ENCODE results near the gene CARD18.

The CARD18 gene

DNA sequence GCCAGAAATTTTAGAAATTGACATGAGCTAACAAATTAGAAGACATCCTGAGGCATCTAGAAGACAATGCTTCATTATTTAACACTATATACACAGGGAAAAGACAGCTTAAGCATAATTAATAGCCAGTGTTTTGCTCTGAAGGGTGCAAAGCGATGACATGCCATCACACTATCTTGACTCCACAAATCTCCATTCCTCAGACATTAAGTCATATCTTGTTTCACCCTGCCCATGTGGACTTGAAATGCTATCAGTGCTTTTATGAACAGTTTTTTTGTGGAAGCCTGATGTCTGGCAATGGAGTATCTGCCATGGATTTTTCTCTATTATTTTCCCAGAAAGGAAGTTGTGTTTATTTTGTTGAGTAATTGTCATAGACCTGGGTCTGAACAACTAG lies 2.3 kb downstream of the CARD18 start:
- no peak overlapping the region for H3K9ac ChIP-seq (ENCODE audit: low read length in 2 of 2)
- H3K27ac ChIP-seq (ENCODE audit: low read length), result no peak overlapping the region
- no peak overlapping the region for H3K4me3 ChIP-seq (ENCODE audit: low read length in 2 of 2)
- H3K27me3 ChIP-seq (ENCODE audit: control insufficient read depth in 1 of 2, insufficient read depth in 2 of 2, low read length in 2 of 2), result no peaks in the 10 kb centered on the region
- H3K36me3 ChIP-seq (ENCODE audit: control insufficient read depth in 2 of 2, insufficient read depth in 2 of 2, low read length in 2 of 2), result no peaks in the 10 kb centered on the region
- no peaks in the 10 kb centered on the region for H3K4me1 ChIP-seq (ENCODE audit: control insufficient read depth, insufficient read depth, low read length)
- no peaks in the 10 kb centered on the region for H3K9me3 ChIP-seq (ENCODE audit: control insufficient read depth in 2 of 2, low read length in 2 of 2)

DNA sequence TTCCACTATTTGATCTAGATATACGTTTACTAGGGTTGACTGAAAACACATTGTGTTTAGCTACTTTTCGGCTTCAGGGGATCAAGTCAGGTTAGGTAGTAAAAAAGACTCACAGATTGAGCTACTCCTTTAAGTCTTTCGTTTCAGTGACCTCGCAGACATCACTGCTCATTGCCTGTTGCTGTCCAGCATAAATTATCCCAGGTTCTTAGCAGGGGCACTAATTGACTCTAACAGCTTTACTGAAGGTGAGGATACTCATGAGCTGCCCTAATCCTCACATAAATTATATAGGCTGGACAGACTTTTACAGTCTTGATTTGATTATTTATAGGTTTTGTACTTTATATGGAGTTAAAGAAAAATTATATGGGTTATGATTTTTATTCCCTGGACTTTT lies 3.7 kb downstream of the CARD18 start:
- Histone ChIP-seq H3K4me3 (ENCODE audit: low read length in 2 of 2) (no peak overlapping the region), H3K27ac (ENCODE audit: low read length) (no peak overlapping the region), H3K27me3 (ENCODE audit: control insufficient read depth in 1 of 2, insufficient read depth in 2 of 2, low read length in 2 of 2) (no peaks in the 10 kb centered on the region), H3K36me3 (ENCODE audit: control insufficient read depth in 2 of 2, insufficient read depth in 2 of 2, low read length in 2 of 2) (no peaks in the 10 kb centered on the region), H3K9ac (ENCODE audit: low read length in 2 of 2) (no peak overlapping the region), H3K9me3 (ENCODE audit: control insufficient read depth in 2 of 2, low read length in 2 of 2) (peaks cover 0 to 5% of the 10 kb centered on the region in 2 donors), H3K4me1 (ENCODE audit: control insufficient read depth, insufficient read depth, low read length) (no peaks in the 10 kb centered on the region)

DNA sequence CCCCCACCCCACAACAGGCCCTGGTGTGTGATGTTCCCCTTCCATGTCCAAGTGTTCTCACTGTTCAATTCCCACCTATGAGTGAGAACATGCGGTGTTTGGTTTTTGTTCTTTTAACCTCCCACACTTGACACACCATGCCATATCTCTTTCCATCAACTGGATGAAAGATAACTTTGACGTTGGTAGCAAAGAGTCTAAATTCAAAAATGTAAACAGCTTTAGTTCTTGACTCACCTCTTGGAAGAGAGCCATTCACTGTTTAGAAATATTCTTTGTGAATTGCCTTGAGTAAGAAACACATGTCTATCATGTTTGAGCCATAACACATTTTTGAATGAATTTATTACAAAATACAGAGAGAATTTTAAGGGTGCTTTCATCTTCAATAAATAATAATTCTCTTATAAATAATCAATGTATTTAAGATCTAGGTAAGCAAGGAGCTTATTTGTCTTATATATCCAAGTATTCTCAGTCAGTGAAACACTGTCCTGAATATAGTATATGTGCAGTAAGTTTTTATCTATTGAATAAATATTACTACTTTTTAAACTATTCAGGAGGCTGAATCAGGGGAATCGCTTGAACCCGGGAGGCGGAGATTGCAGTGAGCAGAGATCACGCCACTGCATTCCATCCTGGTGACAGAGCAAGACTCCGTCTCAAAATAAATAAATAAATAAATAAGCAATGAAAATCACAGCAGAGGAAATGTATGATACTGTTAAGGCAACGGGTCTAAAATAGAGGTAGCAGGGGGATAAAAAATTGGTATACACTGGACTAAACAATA lies 6.7 kb downstream of the CARD18 start:
- Histone ChIP-seq H3K27ac (ENCODE audit: low read length) (no peak overlapping the region), H3K4me1 (ENCODE audit: control insufficient read depth, insufficient read depth, low read length) (no peaks in the 10 kb centered on the region), H3K4me3 (ENCODE audit: low read length in 2 of 2) (no peak overlapping the region), H3K27me3 (ENCODE audit: control insufficient read depth in 1 of 2, insufficient read depth in 2 of 2, low read length in 2 of 2) (no peaks in the 10 kb centered on the region), H3K9ac (ENCODE audit: low read length in 2 of 2) (no peak overlapping the region), H3K9me3 (ENCODE audit: control insufficient read depth in 2 of 2, low read length in 2 of 2) (peaks cover 0 to 5% of the 10 kb centered on the region in 2 donors), H3K36me3 (ENCODE audit: control insufficient read depth in 2 of 2, insufficient read depth in 2 of 2, low read length in 2 of 2) (no peaks in the 10 kb centered on the region)

DNA sequence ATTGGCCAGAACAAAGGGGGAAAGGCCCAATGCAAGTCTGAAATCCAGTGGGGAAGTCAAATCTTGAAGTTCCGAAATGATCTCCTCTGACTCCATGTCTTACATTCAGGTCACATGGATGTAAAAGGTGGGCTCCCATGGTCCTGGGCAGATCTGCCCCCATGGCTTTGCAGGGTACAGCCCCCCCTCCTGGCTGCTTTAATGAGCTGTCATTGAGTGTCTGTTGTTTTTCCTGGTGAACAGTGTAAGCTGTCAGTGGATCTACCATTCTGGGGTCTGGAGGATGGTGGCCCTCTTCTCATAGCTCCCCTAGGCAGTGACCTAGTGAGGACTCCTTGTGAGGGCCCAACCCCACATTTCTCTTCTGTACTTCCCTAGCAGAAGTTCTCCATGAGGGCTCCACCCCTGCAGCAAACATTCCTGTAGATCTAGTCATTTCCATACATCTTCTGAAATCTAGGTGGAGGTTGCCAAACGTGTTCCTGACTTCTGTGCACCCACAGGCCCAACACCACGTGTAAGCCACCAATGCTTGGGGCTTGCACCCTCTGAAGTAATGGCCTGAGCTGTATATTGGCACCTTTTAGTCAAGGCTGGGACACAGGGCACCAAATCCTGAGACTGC lies 9.3 kb downstream of the CARD18 start:
- H3K4me3 ChIP-seq (ENCODE audit: low read length in 2 of 2), result no peak overlapping the region

DNA sequence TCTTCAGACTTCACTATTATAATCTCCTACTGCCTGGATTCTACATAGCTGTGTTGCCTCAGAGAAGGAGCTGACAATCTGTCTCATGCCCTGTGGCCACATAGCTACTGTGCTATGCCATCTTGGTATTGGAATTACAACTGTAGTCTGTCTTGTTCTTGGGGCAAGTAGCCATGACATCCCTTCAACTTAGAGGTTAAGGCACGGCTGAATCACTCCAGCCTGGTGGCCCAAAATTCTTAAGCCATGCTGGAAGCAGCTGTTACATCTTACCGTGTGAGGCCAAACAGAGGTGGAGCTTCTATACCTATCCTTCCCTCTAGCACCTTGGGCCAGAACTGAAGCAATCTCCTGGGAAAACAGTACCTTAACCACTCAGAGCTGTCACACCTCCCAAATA lies 14.8 kb downstream of the CARD18 start:
- H3K27ac ChIP-seq (ENCODE audit: low read length), result no peak overlapping the region
- H3K4me3 ChIP-seq (ENCODE audit: low read length in 2 of 2), result no peak overlapping the region
- no peaks in the 10 kb centered on the region for H3K36me3 ChIP-seq (ENCODE audit: control insufficient read depth in 2 of 2, insufficient read depth in 2 of 2, low read length in 2 of 2)
- H3K9ac ChIP-seq (ENCODE audit: low read length in 2 of 2), result no peak overlapping the region
- no peaks in the 10 kb centered on the region for H3K9me3 ChIP-seq (ENCODE audit: control insufficient read depth in 2 of 2, low read length in 2 of 2)
- H3K4me1 ChIP-seq (ENCODE audit: control insufficient read depth, insufficient read depth, low read length), result no peaks in the 10 kb centered on the region
- H3K27me3 ChIP-seq (ENCODE audit: control insufficient read depth in 1 of 2, insufficient read depth in 2 of 2, low read length in 2 of 2), result no peaks in the 10 kb centered on the region

More for the DNA sequence above, 9.3 kb downstream of the CARD18 start:
- H3K36me3 ChIP-seq (ENCODE audit: control insufficient read depth in 2 of 2, insufficient read depth in 2 of 2, low read length in 2 of 2), result no peaks in the 10 kb centered on the region
- H3K27ac ChIP-seq (ENCODE audit: low read length), result no peak overlapping the region
- no peak overlapping the region for H3K9ac ChIP-seq (ENCODE audit: low read length in 2 of 2)
- H3K9me3 ChIP-seq (ENCODE audit: control insufficient read depth in 2 of 2, low read length in 2 of 2), result peaks cover 0 to 5% of the 10 kb centered on the region in 2 donors
- H3K4me1 ChIP-seq (ENCODE audit: control insufficient read depth, insufficient read depth, low read length), result no peaks in the 10 kb centered on the region
- no peaks in the 10 kb centered on the region for H3K27me3 ChIP-seq (ENCODE audit: control insufficient read depth in 1 of 2, insufficient read depth in 2 of 2, low read length in 2 of 2)

DNA sequence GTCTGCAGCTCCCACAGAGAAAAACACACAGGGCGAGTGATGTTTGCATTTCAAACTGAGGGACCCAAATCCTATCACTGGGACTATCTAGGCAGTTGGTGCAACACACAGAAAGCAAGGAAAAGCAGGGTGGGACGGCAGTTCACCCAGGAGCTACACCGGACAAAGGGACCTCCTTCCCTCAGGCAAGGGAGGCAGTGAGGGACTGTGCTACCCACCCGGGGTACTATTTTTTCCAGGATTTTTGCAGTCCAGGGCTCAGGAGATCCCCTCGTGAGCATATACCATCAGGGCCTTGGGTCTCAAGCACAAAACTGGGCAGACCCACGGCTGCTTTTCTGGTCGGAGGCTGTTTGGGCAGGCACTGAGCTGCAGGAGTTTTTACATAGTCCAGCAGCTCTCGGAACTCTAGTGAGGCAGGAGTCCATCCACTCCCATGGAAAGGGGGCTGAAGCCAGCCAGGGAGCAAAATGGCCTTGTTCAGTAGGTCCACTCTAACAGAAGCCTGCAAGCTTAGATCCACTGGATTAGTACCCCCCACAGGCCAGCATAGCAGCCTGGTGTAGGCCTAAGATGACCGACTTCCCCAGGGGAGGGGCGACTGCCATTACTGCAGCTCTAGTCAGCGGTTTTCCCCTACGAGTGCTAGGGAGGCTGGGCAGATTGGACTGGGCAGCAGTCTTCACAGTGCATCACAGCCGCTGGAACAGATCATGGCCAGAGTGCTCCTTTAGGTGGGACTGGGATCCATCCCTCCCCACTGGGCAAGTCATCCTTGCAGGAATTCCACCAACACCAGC lies 28.2 kb downstream of the CARD18 start:
- H3K27ac ChIP-seq (ENCODE audit: low read length), result no peak overlapping the region
- no peak overlapping the region for H3K4me3 ChIP-seq (ENCODE audit: low read length in 2 of 2)
- no peak overlapping the region for H3K9ac ChIP-seq (ENCODE audit: low read length in 2 of 2)
- no peaks in the 10 kb centered on the region for H3K36me3 ChIP-seq (ENCODE audit: control insufficient read depth in 2 of 2, insufficient read depth in 2 of 2, low read length in 2 of 2)
- H3K9me3 ChIP-seq (ENCODE audit: control insufficient read depth in 2 of 2, low read length in 2 of 2), result no peaks in the 10 kb centered on the region
- no peaks in the 10 kb centered on the region for H3K4me1 ChIP-seq (ENCODE audit: control insufficient read depth, insufficient read depth, low read length)
- no peaks in the 10 kb centered on the region for H3K27me3 ChIP-seq (ENCODE audit: control insufficient read depth in 1 of 2, insufficient read depth in 2 of 2, low read length in 2 of 2)

DNA sequence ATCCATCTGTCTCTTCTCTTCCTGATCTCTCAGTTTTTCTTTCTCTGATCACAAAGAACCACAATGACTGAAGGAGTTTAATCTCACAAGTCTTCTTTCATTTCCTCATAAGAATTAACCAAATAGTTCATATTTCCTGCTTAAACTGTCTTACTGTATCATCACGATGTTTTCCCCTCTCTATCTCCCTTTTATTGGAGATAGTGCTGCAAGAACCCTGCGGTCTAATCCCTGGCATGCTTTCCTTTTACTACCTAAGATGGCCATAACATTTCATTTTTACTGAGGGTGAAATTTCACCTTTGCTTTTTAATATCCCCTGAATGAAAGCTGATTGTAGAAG lies 28.9 kb downstream of the CARD18 start:
- no peaks in the 10 kb centered on the region for H3K4me1 ChIP-seq (ENCODE audit: control insufficient read depth, insufficient read depth, low read length)

DNA sequence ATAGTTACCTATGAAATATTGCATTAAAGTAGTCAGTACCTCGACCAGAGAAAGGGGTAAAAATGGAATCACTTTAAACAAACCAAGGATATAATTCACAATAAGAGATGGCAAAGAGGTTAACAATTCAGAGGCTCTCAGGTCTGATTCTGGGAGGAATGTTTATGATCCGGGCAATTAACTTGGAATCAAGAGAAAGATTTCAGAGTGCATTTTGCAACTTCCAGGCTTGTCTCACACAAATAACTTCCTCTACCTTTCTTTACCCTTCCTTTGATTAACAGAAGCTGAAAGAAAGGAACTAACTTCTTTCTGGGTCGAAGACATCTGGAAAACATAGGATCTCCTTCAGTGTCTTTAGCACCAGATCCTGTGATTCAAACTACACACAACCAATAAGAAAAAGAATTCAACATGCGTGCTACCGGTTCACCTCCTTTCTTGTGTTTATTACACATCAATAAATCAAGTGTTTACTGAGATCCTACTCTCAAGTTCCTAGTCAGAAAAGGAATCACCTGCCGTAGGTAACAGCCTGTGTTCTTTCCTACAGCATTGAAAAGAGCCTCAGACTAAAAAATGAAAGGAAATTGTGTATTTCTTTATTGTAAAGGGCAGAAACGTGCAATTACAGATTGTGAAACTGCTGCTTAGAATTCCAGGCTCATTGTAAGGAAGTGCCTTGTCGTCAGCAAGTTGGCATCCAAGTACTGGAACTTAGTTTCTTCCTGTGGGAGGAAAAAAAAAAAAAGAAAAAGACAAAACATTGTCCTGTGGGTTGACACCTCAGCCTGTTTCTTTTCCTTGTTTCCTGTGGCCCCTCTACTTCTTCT lies 29.5 kb downstream of the CARD18 start:
- H3K9me3 ChIP-seq (ENCODE audit: control insufficient read depth in 2 of 2, low read length in 2 of 2), result no peaks in the 10 kb centered on the region
- H3K4me1 ChIP-seq (ENCODE audit: control insufficient read depth, insufficient read depth, low read length), result no peaks in the 10 kb centered on the region
- no peak overlapping the region for H3K27ac ChIP-seq (ENCODE audit: low read length)
- no peak overlapping the region for H3K4me3 ChIP-seq (ENCODE audit: low read length in 2 of 2)
- no peaks in the 10 kb centered on the region for H3K27me3 ChIP-seq (ENCODE audit: control insufficient read depth in 1 of 2, insufficient read depth in 2 of 2, low read length in 2 of 2)
- H3K36me3 ChIP-seq (ENCODE audit: control insufficient read depth in 2 of 2, insufficient read depth in 2 of 2, low read length in 2 of 2), result no peaks in the 10 kb centered on the region
- no peak overlapping the region for H3K9ac ChIP-seq (ENCODE audit: low read length in 2 of 2)

More for the DNA sequence above, 28.9 kb downstream of the CARD18 start:
- H3K9ac ChIP-seq (ENCODE audit: low read length in 2 of 2), result no peak overlapping the region
- H3K27ac ChIP-seq (ENCODE audit: low read length), result no peak overlapping the region
- no peak overlapping the region for H3K4me3 ChIP-seq (ENCODE audit: low read length in 2 of 2)
- no peaks in the 10 kb centered on the region for H3K36me3 ChIP-seq (ENCODE audit: control insufficient read depth in 2 of 2, insufficient read depth in 2 of 2, low read length in 2 of 2)
- H3K9me3 ChIP-seq (ENCODE audit: control insufficient read depth in 2 of 2, low read length in 2 of 2), result no peaks in the 10 kb centered on the region
- H3K27me3 ChIP-seq (ENCODE audit: control insufficient read depth in 1 of 2, insufficient read depth in 2 of 2, low read length in 2 of 2), result no peaks in the 10 kb centered on the region

DNA sequence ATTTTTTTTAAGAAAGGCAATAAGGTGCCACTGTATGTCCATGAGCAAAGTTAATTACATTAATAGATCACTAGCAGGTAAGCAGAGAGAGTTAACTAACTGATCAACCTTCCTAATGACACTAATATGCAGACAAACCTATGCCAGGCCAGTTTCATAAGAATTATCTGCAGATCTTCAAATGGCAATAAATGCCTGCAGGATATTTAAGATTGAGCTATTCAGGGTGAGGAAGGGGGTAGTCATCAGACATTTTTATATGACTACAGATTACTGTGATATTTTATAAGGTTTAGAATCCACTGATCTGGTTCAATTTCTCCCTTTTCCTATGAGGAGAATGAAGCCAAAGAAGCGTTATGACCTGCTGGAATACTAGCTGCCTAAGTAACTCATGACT lies 30.2 kb downstream of the CARD18 start:
- Histone ChIP-seq H3K36me3 (ENCODE audit: control insufficient read depth in 2 of 2, insufficient read depth in 2 of 2, low read length in 2 of 2) (no peaks in the 10 kb centered on the region), H3K4me3 (ENCODE audit: low read length in 2 of 2) (no peak overlapping the region), H3K9me3 (ENCODE audit: control insufficient read depth in 2 of 2, low read length in 2 of 2) (no peaks in the 10 kb centered on the region), H3K27me3 (ENCODE audit: control insufficient read depth in 1 of 2, insufficient read depth in 2 of 2, low read length in 2 of 2) (no peaks in the 10 kb centered on the region), H3K9ac (ENCODE audit: low read length in 2 of 2) (no peak overlapping the region), H3K4me1 (ENCODE audit: control insufficient read depth, insufficient read depth, low read length) (no peaks in the 10 kb centered on the region), H3K27ac (ENCODE audit: low read length) (no peak overlapping the region)

DNA sequence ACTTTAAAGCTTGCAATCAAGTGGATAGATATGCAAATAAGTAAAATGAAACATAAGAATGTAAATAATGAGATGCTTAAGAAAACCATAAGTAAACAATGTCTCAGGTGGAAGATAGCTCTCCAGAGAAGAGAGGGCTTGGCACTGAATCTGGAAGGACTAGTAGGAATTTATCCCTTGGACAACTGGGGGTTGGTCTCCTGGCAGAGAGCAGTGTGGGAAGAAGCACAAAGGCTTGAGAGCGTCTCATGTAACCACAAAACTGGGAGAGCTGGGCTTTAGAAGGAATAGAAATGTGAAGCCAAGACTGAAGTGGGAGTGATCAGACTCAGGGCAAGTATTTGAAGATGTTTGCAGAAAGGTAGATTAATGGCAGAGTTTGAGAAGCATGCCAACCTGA lies 31.3 kb downstream of the CARD18 start:
- Histone ChIP-seq H3K9ac (ENCODE audit: low read length in 2 of 2) (no peak overlapping the region), H3K9me3 (ENCODE audit: control insufficient read depth in 2 of 2, low read length in 2 of 2) (no peaks in the 10 kb centered on the region), H3K27ac (ENCODE audit: low read length) (no peak overlapping the region), H3K4me1 (ENCODE audit: control insufficient read depth, insufficient read depth, low read length) (no peaks in the 10 kb centered on the region), H3K27me3 (ENCODE audit: control insufficient read depth in 1 of 2, insufficient read depth in 2 of 2, low read length in 2 of 2) (no peaks in the 10 kb centered on the region), H3K4me3 (ENCODE audit: low read length in 2 of 2) (no peak overlapping the region), H3K36me3 (ENCODE audit: control insufficient read depth in 2 of 2, insufficient read depth in 2 of 2, low read length in 2 of 2) (no peaks in the 10 kb centered on the region)
